ENCODE results near the gene ISG20L2.

Gene ISG20L2

GRCh38 chr1:156752843-156753482 lies 24.4 kb upstream of the ISG20L2 start:
- DNase-seq = no peak

- DNase-seq = peak; percentile 97
Observed at GRCh38 chr1:156751757-156752481, 23.4 kb upstream of the ISG20L2 start.

DNA sequence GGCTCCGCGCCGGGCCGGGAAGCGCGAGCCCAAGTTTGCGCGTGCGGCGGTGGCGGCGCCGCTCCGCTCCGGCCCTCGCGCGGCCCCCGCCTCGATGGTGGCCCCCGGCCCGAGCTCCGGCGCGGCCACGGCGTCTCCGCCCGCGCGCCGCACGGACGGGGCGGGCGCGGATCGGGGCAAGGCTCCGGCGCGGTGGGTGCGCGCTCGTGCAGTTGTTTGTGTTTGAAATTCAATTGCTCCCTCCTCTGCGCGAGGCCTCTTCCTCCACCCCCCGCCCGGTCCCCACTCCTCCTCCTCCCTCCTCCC lies 22.8 kb upstream of the ISG20L2 start, which contains the start of gene HDGF:
HDGF (minus strand) TSS at position 225 of the 306 bp plus-strand sequence. CDS start 246 bp downstream, outside the sequence.
- DNase-seq = no peak

DNA sequence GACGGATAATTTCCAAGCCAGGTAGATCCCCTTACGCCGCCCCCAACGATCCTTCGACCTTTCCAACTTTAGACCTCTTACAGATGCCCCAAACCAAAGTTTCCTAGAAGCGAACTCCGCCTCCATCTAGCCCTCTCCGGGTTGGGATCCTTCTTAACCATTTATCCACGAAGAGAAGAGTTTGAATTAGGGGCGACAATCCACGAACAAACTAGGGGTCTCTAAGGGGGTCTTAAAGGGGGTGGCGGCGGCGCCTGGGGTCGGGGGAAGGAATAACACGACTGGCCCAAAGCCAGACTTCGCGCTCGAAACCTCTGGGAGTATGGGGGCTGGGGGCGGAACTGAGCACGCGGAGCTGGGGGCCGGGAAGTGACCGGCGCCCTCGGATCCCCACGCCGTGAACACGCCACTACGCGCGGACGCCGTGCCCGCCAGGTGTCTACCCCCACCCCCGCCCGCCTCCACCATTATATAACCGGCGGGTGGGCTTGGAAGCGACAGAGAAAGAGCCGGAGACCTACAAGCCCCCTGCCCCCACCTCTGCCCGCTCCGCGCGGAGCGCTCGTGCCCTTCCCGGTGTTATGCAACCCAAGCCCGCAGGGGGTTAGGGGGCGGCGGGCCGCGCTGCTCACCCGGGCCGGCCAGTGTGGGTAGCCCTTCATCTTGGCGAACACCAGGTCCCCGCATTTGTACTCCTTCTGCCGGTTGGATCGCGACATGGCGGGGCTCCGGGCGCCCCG lies 22.3 kb upstream of the ISG20L2 start:
- peak; percentile 47 for DNase-seq

DNA sequence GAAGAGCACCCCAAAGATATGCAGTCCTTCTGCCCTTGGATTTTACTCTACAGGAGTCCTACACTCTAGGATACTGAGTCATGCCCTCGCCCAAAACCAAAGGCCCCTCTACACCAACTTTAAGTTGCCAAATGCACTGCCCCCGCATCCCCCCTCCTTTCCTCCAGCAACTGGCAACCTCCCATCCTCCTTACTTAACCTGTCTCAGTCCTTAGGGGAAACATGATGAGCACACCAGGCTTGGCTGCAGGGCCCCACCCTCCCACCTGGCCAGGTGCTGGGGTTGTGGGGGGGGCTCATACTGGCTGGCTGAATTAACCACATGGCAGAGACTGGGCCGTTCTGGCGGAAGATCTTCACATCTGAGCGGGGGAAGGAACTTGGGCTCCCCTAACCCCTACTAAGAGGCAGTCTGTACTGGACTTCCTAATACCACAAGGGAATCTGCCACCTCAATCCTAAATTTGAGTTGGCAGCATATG lies 21.7 kb upstream of the ISG20L2 start:
- peak; percentile 55 for DNase-seq

- peak; percentile 10 for DNase-seq
Observed at GRCh38 chr1:156749419-156750118, 21.0 kb upstream of the ISG20L2 start.

- peak; percentile 35 for DNase-seq
Observed at GRCh38 chr1:156748670-156749418, 20.3 kb upstream of the ISG20L2 start.

- no peak for DNase-seq
Observed at GRCh38 chr1:156747742-156748669, 19.4 kb upstream of the ISG20L2 start.

- DNase-seq = peak; percentile 85
Observed at GRCh38 chr1:156746728-156747631, 18.4 kb upstream of the ISG20L2 start.

- peak; percentile 46 for DNase-seq
Observed at GRCh38 chr1:156746406-156746727, 17.8 kb upstream of the ISG20L2 start.

GRCh38 chr1:156745881-156746280 lies 17.3 kb upstream of the ISG20L2 start:
- no peak for DNase-seq

DNA sequence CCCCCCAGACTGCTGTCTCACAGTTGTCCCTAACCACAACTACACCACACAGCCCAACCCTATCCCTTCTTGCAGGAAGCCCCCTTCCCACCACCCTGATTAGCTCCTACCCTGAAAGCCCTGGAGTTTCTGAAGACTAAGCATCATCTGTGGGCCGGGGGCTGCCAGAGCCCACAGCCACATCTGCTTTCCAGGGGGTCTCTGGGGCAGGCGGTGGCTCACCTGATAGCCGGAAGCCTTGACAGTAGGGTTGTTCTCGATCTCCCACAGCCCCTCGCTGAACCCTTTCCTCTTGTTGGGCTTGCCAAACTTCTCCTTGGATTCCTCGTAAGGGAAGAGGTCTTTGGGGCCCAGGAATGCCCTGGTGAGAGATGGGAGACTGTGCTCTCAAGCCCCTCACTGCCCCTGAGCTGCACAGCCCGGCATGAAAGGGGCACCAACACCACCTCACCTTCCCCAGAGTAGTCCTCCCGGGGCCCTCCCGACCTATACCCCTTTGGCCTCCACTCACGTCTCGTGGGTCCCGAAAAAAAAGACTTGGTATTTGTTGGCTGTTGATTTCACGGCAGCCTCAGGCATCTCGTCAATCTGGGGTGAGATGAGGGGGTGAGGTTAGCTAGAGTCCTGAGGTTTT lies 16.3 kb upstream of the ISG20L2 start:
- DNase-seq = no peak

DNA sequence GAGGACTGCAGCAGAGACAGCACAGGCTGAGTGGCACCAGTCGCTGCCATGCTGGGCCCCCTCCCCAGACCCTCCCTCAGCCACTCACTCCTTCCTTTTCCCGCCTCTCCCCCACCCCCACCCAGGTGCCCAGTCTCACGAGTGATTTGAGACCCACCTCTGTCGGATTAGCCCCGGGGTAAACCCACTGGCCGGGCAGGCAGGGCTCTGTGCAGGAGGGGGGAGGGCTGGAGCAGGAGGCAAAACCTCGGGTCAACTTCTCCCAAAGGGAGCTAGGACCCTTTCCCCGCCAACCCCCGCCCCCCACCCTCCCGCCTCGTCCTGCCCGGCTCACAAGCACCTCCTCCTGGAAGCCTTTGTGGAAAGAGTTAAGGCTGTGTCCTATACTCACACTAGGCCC lies 15.8 kb upstream of the ISG20L2 start:
- no peak for DNase-seq

GRCh38 chr1:156743367-156744302 lies 15.1 kb upstream of the ISG20L2 start:
- DNase-seq = no peak

DNA sequence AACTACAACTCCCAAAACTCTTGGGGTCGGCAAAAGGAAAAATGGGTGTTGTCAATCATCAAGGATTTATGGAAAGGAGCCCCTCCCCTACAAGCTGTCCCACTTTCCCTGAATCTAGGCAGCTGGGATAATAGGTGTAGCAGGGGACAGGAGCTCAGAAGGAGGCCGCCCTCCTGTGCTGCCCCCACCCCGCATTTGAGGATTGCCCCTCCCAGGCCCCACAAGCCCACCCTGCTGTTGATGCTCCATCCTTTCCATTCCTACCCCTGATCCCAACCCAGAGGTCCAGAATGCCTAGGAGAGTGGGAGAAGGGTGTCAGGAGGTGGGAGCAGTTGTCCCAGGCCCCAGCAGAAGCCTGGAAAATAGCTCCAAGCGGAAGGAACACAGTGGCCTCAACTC lies 14.2 kb upstream of the ISG20L2 start:
- no peak for DNase-seq

DNA sequence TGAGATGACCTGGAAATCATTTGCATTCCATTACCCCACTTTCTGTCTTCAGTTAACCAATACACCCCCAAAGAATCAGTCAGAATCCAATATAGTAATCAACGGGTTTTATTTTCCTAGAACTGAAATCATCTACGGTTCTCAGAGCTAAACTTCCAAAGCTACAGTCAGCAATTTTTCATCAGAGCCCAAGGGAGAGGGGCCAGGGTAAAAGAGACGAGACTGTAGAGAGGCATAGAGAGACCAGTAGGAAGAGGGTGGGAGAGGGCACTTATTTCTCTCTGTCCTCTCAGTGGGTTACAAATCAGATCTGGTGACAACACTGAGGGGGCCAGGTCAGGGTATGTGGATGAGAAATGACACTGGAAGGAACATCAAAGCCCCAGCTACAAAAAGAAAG lies 13.5 kb upstream of the ISG20L2 start:
- DNase-seq = no peak

DNA sequence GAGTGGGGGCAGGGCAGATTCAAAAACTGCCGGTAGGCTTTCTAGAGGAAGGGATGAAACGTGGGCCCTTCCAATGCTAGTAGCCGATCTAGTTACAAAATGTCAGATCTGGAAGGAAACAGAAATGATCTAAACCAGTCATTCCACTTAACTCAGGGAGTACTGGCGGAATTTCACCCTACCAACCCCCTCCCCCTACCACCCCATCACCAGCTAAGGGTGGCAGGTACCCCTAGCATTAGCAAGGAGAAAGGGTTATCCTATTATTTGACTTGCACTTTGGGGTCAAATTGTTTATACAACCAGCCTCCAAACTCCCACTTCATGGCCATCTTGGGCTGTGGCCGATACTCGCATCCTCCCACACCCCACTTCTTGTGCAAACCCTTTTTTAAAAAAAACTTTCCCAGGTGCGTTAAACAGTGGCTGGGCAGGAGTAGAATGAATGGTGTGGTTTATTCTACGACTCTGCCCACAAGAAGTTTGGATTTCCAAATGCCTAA lies 13.0 kb upstream of the ISG20L2 start:
- DNase-seq = no peak

DNA sequence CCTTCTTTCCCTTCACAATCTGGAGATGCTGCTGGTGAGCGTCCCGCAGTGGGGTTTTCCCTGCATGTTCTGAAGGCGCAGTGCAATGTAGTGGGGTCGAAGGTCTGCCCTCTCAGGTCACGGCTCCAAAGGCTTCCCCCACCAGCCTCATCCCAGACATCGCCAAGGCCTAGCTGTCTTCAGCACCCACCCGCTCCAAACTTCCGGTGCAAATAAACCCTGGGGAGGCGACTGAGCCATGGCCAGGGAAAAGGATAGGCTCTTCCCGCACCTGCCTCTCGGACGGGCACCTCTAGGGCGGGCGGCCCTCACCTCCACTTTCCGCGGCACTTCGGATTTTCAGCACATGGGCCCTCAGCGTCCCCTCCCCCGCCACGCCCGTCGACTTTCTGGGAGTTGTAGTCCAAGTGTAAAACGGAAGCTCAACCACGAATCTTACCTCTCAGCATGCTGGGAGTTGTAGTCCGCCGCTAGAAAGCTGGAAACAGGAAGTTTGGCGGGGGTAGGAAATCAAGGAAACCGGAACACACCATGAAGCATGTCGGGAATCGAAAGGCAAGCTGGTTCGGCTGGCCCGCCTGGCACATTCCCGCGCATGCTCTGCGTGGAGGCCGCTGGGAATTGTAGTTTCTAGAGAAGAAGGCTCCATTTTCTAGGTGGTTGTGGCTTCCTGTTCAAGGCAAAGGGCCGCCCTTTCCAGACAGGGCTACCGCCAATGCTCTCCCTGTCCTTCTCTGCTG lies 12.3 kb upstream of the ISG20L2 start, which contains the start of gene MRPL24:
MRPL24 (minus strand) TSS at position 348 of the 740 bp plus-strand sequence. CDS start 2,384 bp downstream, outside the sequence.
- DNase-seq = peak; percentile 99
